ENCODE results near the gene FNIP1. TPM values are rescaled to one million over a fixed set of nuclear protein-coding genes. Genes with fewer than 3 reads are reported as not detected.
"Not testable (repeated sequence)": the region's sequence is repeated elsewhere in the genome, so short reads cannot be mapped to it uniquely, and the experiment has no call there.

The FNIP1 gene
- total RNA-seq, 1 donor from 2014 or later, result 30.7 TPM

GRCh38 chr5:131630208-131630962 lies 166.4 kb downstream of the FNIP1 start:
- intact Hi-C loops (cut with DNase I), result no loop called here
- DNase-seq, result no peak
- ATAC-seq (ENCODE audit: poor library complexity), result no peak

GRCh38 chr5:131628990-131629389 lies 167.8 kb downstream of the FNIP1 start:
- ATAC-seq (ENCODE audit: poor library complexity), result no peak
- intact Hi-C loops (cut with DNase I), result no loop called here
- no peak for DNase-seq

GRCh38 chr5:131627207-131627865 lies 169.5 kb downstream of the FNIP1 start:
- no peak for ATAC-seq (ENCODE audit: poor library complexity)
- intact Hi-C loops (cut with DNase I), result no loop called here
- no peak for DNase-seq

- DNase-seq, result no peak
- intact Hi-C loops (cut with DNase I), result no loop called here
- ATAC-seq (ENCODE audit: poor library complexity), result peak; percentile 43
These were observed 174.2 kb downstream of the FNIP1 start for GRCh38 chr5:131622633-131623032.

- intact Hi-C loops (cut with DNase I); ATAC-seq (ENCODE audit: poor library complexity); DNase-seq: not testable (repeated sequence)
These were observed 175.7 kb downstream of the FNIP1 start for GRCh38 chr5:131621164-131621563.

GRCh38 chr5:131619102-131619501 lies 177.7 kb downstream of the FNIP1 start:
- intact Hi-C loops (cut with DNase I), result no loop called here
- ATAC-seq (ENCODE audit: poor library complexity), result no peak
- no peak for DNase-seq

- DNase-seq (no peak), ATAC-seq (ENCODE audit: poor library complexity) (no peak)
- intact Hi-C loops (cut with DNase I), result no loop called here
These were observed 179.5 kb downstream of the FNIP1 start for GRCh38 chr5:131617140-131617822.

GRCh38 chr5:131615957-131616356 lies 180.9 kb downstream of the FNIP1 start:
- DNase-seq (no peak), ATAC-seq (ENCODE audit: poor library complexity) (no peak)
- intact Hi-C loops (cut with DNase I), result no loop called here

GRCh38 chr5:131613423-131613822 lies 183.4 kb downstream of the FNIP1 start:
- ATAC-seq (ENCODE audit: poor library complexity), result no peak
- intact Hi-C loops (cut with DNase I), result no loop called here
- no peak for DNase-seq

GRCh38 chr5:131611064-131611381 lies 185.8 kb downstream of the FNIP1 start:
- no peak for DNase-seq
- ATAC-seq (ENCODE audit: poor library complexity), result no peak
- intact Hi-C loops (cut with DNase I), result no loop called here

- intact Hi-C loops (cut with DNase I), result no loop called here
- no peak for ATAC-seq (ENCODE audit: poor library complexity)
- no peak for DNase-seq
These were observed 186.4 kb downstream of the FNIP1 start for GRCh38 chr5:131610198-131611063.

GRCh38 chr5:131609774-131610173 lies 187.0 kb downstream of the FNIP1 start:
- intact Hi-C loops (cut with DNase I), result no loop called here
- ATAC-seq (ENCODE audit: poor library complexity) (no peak), DNase-seq (no peak)

GRCh38 chr5:131608597-131608996 lies 188.2 kb downstream of the FNIP1 start:
- intact Hi-C loops (cut with DNase I), result no loop called here
- ATAC-seq (ENCODE audit: poor library complexity) (no peak), DNase-seq (no peak)

- DNase-seq, result no peak
- intact Hi-C loops (cut with DNase I), result no loop called here
- ATAC-seq (ENCODE audit: poor library complexity), result no peak
These were observed 188.8 kb downstream of the FNIP1 start for GRCh38 chr5:131607903-131608540.

- no peak for ATAC-seq (ENCODE audit: poor library complexity)
- no peak for DNase-seq
- intact Hi-C loops (cut with DNase I), result no loop called here
These were observed 189.4 kb downstream of the FNIP1 start for GRCh38 chr5:131607418-131607817.

- no peak for DNase-seq
- ATAC-seq (ENCODE audit: poor library complexity), result no peak
- intact Hi-C loops (cut with DNase I), result no loop called here
These were observed 191.7 kb downstream of the FNIP1 start for GRCh38 chr5:131605086-131605485.

GRCh38 chr5:131595088-131596033 lies 201.5 kb downstream of the FNIP1 start:
- DNase-seq (no peak), ATAC-seq (ENCODE audit: poor library complexity) (no peak)
- intact Hi-C loops (cut with DNase I), result loop anchor here (10.0 kb wide), 1 partner anchor 219 kb away; no protein-coding TSS in a partner anchor

All from Right ventricle myocardium superior (tissue), 1 donor.